HG03280 (cell line): ENCODE measurements around the gene IRX5.

Experiments used
- ATAC-seq: cut with Tn5 transposase; IDR thresholded peaks from one replicate; pipeline ENCODE4 v1.9.1; 2021; ENCODE audit warnings: mild to moderate bottlenecking, moderate library complexity; ENCODE audit not compliant: unreplicated experiment

Gene IRX5

DNA sequence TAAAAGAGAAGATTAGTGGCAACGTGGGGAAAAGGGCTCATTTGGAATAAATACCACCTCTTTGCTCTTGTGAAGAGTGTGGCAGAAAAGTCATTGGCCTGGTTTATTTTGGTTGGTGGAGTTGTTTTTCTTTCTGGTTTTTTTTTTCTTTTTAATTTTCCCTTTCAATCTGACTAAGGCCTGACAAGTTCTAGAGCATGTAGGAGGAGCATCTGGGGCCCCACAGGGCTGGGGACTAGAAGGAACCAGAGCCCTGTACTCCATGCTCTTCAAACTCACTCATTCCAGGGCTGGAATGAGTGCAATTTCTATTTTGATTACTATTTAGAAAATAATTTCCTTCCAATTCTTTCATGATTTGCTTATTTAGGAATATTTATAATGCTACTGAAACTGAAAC is 13.3 kb downstream of the IRX5 start:
- no peak for ATAC-seq

DNA sequence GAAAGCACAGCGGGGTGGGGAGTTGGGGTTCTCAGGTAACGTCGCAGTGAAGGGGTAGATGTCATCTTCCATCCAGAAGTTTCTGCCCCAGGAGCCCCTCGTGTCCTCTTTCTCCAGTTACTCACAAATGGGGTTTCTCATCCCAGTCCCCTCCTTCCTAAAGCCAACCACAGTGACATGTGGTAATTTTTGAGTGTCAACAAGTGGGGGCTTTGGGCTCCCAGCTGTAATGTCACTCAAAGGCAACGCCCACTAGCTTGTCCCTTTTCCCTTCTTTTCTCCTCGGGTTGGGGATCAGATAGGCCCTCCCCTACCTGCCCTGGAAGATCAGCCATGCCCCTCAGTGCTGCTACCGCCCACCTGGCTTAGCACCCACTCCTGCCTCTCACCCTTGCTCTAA is 14.4 kb downstream of the IRX5 start:
- no peak for ATAC-seq

DNA sequence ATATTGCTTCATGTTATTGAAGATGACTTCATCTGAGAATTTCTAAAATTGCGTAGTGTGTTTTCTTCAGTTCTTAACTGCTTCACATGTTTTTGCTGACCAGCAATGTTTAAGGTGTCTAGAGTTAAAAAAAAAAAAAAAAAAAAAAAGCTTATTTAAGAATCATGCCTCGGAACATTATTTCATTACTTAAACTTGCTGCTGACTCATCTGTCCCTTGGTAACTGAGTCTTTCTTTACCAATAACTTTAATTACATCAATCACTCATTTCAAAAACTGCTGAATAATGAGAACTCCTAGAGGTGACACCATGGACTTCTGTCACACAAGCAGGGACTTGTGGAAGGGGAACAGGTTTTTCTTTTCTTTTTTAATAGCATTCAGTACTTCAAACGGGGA is 16.2 kb downstream of the IRX5 start:
- ATAC-seq, result no peak

DNA sequence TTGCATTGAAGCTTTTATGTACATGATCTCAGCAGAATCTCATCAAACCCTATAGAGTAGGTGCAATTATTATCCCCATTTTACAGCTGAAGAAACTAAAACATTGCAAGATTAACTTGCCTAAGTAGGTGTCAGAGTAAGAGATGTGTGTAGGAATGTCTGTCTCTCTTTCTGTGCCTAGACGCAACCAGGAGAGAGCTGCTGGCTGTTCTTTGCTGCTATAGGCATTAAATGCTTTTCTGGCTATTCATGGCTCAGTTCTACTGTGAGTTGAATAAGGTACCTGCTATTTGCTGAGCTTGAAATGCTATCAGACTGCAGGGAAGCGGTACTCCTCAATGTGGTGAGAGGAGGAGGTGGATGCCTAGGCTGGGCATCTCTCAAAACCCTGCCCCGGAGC is 17.0 kb downstream of the IRX5 start:
- ATAC-seq, result no peak

DNA sequence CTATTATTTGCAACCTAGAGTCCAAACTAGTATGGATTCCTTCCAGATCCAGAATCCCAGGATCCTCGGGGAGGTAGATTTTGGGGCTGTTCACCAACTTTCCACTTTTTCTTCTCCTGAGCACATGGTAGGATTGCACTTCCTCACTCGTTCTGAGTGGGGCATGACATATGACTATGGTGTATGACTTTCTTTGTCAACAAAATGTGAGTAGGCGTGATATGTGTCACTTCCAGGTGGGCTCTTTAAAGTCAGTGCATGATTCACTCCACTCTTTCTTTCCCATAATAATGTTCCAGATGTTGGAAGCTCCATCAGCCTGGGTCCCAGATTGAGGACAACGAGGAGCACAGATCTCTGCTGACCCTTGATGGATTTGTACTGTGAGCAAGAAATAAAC is 21.5 kb downstream of the IRX5 start:
- no peak for ATAC-seq

DNA sequence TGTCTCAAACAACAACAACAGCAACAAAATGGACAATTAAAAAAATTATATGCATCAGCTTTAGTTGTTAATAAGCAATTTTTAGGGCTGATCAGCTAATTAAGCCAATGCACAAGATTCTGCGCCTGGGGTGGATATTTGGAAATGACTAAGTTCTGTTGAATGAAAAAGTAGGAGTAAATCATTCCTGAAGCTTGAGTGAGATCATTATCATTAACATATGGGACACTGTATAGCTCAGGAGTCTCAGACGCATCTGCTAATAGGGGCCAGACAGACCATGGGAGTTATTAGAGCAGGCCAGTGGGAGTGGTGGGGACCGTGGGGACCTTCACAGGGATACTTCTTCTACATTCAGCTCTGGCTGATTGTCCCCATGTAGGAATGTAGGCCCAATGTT is 22.8 kb downstream of the IRX5 start:
- no peak for ATAC-seq

DNA sequence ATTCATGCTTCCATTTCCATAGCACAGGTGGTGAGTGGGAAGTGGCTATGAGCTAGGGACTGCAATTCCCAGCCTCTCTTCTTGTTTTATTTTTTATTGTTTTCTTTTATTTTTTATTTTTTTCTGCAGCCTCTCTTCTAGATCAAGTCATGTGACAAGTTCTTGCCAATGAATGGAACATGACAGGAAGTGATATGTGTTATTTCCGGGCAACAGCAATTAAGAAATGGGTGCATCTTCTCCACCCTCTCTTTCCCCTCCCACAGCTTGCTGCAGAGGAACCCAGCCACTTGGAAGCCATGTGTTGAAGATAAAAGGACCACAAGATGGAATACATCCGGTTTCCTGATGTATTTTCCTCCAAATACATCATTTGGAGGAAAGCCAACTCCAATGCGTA is 23.6 kb downstream of the IRX5 start:
- no peak for ATAC-seq

DNA sequence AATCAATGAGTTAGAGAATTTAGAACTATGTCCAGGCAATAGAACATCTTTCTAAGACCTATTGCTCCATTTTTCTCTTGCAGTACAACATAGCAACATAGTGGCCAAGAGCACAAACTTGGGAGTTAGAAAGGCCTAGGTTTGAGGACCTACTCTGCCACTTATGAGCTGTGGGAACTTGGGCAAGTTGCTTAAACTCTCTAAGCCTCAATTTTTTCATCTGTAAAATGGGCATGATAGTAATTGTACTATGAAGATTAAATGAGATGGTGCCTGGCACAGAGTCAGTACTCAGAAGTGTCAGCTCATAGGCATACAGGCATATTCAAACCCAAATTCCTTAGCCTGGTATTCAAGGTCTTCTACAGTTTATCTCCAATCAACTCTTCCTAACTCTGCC is 25.1 kb downstream of the IRX5 start:
- no peak for ATAC-seq

DNA sequence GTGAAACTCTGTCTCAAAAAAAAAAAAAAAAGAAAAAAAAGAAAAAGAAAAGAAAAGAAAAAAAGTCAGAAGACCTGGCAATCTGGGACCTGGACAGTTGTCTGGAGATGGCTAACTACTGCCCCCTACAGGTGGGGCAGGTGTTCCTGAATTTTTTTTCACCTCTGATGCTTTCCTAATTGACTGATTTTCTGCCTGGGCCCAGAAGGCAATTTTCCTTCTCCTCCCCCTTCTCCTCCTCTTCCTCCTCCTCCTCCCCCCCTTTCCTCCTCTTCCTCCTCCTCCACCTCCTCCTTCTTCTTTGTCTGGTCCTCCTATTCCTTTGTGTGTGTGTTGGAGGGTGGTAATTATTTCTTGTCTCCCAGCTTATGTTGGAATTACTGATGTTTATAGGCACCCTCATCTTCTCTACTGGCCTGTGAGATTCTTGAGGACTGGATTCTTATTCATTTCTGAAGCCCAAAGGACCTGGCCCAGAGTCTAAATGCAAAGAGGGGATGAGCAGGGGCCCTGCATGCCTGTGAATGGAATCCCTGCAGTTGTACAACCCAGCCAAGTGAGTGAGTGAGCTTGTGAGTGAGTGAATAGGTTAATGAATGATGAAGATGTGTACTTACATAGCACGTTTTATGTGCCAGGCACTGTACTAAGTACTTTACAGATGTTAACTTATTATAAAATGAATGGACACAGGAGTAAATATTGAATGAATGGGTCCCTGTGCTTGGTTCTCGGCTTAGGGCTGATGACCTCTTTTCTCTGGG is 26.9 kb downstream of the IRX5 start:
- no peak for ATAC-seq

DNA sequence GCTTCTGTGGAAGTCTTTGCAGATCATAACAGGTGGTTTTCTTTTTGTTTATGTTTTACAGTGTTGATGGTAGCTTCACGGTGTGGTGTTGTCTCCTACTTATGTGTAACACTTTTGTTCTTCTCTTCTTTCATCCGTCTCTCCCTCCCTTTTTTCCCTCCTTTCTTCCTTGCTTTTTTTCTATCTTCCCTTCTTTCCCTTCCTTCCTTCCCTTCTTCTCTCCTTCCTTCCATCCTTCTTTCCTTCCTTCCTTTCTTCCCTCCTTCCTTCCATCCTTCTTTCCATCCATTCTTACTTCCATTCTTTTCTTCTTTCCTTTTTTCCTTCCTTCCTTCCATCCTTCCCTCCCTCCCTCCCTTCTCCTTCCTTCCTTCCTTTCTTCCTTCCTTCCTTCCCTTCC is 31.4 kb downstream of the IRX5 start:
- ATAC-seq, result no peak

DNA sequence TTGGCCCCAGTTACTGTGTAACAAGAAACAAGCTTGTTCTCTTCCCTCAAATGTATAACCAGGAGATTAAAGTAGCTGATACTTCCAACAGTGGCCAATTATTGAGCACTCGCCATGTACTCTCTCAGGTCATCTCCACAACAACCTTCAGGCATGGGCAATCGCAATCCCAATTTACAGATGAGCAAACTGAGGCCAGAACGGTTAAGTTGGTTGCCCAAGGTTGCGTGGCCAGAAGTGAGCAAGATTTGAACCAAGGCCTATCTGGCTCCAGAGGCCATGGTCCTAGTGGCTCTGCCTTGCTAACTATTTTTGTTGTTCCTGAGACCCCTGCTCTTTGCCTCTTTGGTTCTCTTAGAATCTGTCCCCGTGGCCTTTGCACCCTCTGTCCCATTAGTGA is 33.6 kb downstream of the IRX5 start:
- ATAC-seq, result no peak

DNA sequence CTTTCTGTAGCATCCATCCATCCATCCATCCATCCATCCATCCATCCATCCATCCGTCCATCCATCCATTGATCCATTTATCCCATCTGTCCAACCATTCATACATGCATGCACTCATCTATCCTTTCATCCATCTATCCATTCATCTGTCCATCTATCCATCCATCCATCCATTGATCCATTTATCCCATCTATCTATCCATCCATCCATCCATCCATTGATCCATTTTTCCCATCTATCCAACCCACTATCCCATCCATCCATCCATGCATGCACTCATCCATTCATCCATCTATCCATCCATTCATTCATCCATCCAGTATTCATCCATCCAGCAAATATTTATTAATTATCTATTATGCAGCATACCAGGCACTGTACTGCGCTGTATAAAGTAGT is 34.8 kb downstream of the IRX5 start:
- ATAC-seq, result no peak

DNA sequence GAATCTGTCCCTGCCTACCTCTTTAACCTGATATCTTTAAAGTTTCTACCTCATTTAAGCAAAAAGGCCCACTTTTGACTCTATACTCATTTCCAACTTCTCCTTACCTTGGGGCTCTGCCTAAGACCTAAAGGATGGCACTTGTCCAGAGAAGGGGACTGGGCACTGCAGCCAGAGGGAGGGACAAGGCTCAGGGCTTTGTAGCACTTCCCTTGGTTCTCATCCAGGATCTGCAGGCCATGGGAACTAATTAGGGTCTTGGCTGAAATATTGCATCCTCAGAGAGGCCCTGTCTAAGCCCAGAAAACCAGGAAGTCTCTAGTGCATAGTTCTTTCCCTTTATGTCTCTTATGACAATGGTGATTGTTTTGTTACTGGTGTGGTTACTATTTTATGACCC is 37.3 kb downstream of the IRX5 start:
- ATAC-seq, result no peak

DNA sequence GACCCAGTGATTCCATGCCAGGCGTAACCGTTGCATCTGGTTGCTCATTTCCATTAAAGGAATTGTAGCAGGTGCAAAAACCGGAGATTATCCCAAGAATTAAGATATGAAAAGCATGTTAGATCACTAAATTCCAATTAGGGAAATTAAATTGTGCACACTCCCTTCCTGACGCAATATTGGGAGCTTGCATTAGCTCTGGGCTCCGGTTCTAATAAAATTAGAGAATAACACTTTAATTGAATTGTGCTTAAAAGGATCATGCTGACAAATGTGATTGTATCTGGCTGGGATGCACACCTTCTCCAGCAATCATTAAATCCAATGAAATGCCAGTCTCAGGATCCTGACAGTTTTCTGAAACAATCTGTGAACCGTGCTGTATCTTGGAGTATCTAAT is 38.1 kb downstream of the IRX5 start:
- no peak for ATAC-seq

DNA sequence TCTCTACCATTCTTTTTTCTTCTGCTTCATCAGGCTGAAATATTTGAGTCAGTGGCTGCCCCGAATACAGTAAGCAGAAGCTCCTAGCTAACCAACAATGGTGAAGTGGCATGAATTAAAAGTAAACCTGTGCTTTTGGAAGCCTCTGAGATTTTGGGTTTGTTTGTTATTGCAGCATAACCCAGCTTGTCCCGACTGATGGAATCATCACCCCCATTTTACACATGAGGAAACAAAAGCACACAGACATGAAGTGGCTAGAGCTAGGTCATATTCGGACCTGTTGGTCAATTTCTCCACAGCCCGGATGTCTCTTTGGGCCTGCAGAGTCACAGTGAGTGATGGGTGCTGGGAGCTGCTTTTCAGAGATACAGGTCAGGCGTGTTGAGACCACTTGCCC is 39.4 kb downstream of the IRX5 start:
- no peak for ATAC-seq

DNA sequence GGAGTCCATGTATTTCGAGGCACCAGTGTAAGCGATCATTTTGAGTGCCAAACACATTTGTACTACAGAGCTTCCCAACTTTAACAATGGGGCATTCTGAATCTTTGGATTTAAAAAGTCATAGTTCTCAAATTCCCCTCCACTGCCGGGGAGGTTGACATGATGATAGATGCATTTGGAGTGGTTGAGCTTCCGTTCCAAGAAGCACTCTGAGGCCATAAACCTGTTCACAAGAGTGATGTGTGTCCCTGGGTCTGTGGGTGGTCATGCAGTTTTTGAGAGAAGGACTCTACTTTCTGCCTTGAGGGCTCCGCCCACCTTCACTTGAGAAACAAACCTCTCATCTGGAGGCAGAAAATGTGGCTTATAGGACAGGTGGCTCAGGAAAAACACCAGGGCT is 43.7 kb downstream of the IRX5 start:
- no peak for ATAC-seq

DNA sequence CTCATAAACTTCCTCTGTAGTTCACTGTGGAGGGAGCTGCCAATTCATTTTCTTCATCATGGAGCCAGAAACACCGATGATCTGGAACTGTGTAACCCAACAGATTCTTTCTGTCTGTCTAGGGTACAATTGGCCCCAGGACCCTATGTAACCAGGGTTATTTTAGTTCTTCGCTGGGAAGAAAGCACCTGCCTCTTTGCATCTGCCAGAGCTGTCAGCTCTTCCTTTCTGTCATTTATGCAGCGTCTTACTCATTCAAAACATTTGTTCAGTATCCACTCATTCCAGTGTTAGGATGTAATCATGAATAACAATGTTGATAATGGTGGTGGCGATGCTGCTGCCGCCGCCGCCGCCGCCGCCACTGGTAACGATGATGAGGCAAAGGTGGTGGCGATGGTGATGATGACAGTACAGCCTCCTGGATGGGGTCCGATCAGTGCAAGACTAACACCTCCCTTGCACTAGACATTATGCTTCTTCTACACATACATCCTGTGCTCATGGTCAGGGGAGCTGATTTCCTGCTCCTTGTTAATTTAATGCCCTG is 46.1 kb downstream of the IRX5 start:
- ATAC-seq, result no peak

DNA sequence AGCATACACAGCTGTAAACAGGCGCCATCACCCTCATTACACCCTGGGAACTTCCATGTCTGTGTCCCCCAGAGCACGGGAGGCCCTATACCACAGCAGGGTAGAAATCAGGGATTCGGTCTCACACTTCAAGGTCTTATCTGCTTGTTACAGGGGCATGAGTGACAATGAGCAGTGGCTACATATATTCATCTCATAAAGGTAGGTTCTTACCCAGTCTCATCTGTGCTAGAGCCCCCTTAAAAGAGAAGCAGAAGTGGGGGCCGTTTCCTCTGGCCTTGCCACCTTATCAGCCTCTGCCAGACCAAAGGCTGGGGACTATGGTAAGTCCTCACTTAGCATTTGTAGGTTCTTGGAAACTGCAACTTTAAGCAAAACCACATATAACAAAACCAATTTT is 46.5 kb downstream of the IRX5 start:
- ATAC-seq, result no peak

DNA sequence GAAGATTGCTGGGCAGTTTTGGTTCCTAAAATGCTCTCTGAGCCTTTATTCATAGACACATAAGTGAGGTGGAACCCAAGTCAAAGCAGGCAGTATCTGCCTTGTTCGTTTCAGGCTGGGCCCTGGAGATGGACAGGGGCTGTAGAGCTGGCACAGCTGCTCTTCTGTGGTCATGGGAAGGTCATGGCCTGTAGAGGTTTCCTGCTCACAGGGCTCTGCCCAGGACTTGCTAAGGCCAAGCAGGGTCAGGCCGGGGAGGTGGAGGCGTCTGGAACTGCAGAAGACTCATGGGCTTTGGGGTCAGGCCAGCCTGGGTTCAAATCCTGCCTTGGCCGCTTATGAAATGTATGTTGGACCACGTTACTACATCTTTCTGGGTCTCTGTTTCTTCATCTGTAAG is 50.2 kb downstream of the IRX5 start:
- ATAC-seq, result no peak
